HCT116 (cell line): Measurements from ENCODE around the gene IQCC.
"Not testable (repeated sequence)": the region's sequence is repeated elsewhere in the genome, so short reads cannot be mapped to it uniquely, and the experiment has no call there.

Source experiments
- EZH2 ChIP-seq: fragments of 200-600 bp; sonication (generic); IDR thresholded peaks from 2 replicates; pipeline ENCODE4 v1.6.1; 2017; ENCODE audit warnings: antibody characterized with exemption, mixed run types
- MAX ChIP-seq: IDR thresholded peaks from 2 replicates; pipeline ENCODE4 v1.6.1; 2012
- RAD21 ChIP-seq: IDR thresholded peaks from 2 replicates; pipeline ENCODE4 v1.6.1; 2012; ENCODE audit warnings: low read depth, mild to moderate bottlenecking
- SIN3A ChIP-seq: IDR thresholded peaks from 2 replicates; pipeline ENCODE4 v1.6.1; 2012; ENCODE audit warnings: low read depth
- TF ChIP-seq, protein P1 (sequence below), 3 experiments: fragments of 200-600 bp in 1 of 3; sonication (generic) in 1 of 3; IDR thresholded peaks in 2 of 3; conservative IDR thresholded peaks in 1 of 3; 2 replicates each; pipeline ENCODE4 v1.5.1; 2012 to 2017; ENCODE audit warnings: low read depth in 2 of 3, low read length in 2 of 3, antibody characterized with exemption in 1 of 3, borderline replicate concordance in 1 of 3, control low read depth in 1 of 3, mild to moderate bottlenecking in 1 of 3, mixed read lengths in 1 of 3, mixed run types in 1 of 3, moderate library complexity in 1 of 3; ENCODE audit not compliant: insufficient read depth in 1 of 3

- TF ChIP-seq, protein P1, sequence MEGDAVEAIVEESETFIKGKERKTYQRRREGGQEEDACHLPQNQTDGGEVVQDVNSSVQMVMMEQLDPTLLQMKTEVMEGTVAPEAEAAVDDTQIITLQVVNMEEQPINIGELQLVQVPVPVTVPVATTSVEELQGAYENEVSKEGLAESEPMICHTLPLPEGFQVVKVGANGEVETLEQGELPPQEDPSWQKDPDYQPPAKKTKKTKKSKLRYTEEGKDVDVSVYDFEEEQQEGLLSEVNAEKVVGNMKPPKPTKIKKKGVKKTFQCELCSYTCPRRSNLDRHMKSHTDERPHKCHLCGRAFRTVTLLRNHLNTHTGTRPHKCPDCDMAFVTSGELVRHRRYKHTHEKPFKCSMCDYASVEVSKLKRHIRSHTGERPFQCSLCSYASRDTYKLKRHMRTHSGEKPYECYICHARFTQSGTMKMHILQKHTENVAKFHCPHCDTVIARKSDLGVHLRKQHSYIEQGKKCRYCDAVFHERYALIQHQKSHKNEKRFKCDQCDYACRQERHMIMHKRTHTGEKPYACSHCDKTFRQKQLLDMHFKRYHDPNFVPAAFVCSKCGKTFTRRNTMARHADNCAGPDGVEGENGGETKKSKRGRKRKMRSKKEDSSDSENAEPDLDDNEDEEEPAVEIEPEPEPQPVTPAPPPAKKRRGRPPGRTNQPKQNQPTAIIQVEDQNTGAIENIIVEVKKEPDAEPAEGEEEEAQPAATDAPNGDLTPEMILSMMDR (IDR thresholded peaks at IDR 0.05 in 2 of 3, conservative IDR thresholded peaks at IDR 0.05 in 1 of 3; ENCODE audit: borderline replicate concordance in 1 of 3, insufficient read depth in 1 of 3, low read depth in 2 of 3, low read length in 2 of 3): not testable (repeated sequence)
- not testable (repeated sequence) for TF ChIP-seq EZH2, RAD21, SIN3A, MAX
Observed at GRCh38 chr1:32165633-32166032, 39.8 kb upstream of the IQCC start.
